ENCODE data around the gene NDUFS4. TPM values are rescaled to one million over a fixed set of nuclear protein-coding genes. Genes with fewer than 3 reads are reported as not detected.
A peak's percentile ranks its signal among the peaks of the same experiment; 100 is the strongest.

Gene NDUFS4
- total and polyA plus RNA-seq, 5 donors: 101 to 177 (median 119) TPM

GRCh38 chr5:53571403-53571802, 11.0 kb downstream of the NDUFS4 start:
- H3K27ac ChIP-seq (ENCODE audit: low read length): no peak overlapping the region
- ATAC-seq (no peak), DNase-seq (no peak)
- H3K9me3 ChIP-seq (ENCODE audit: control insufficient read depth, low read length): no peaks in the 10 kb centered on the region
- H3K4me3 ChIP-seq (ENCODE audit: low read length): no peak overlapping the region
- H3K4me1 ChIP-seq (ENCODE audit: control insufficient read depth, insufficient read depth, low read length): no peaks in the 10 kb centered on the region
- 44% methylated on average over 1 of the region's 1 CpG for WGBS
- intact Hi-C loops (cut with DNase I): no loop called here
- H3K27me3 ChIP-seq (ENCODE audit: control insufficient read depth, insufficient read depth): no peaks in the 10 kb centered on the region

GRCh38 chr5:53575101-53575500, 14.7 kb downstream of the NDUFS4 start:
- intact Hi-C loops (cut with DNase I): no loop called here
- no peaks in the 10 kb centered on the region for H3K9me3 ChIP-seq (ENCODE audit: control insufficient read depth, low read length)
- H3K27ac ChIP-seq (ENCODE audit: low read length): no peak overlapping the region
- 80% methylated on average over 3 of the region's 3 CpGs for WGBS
- DNase-seq (no peak), ATAC-seq (no peak)
- H3K4me1 ChIP-seq (ENCODE audit: control insufficient read depth, insufficient read depth, low read length): peaks cover 2% of the 10 kb centered on the region
- no peaks in the 10 kb centered on the region for H3K27me3 ChIP-seq (ENCODE audit: control insufficient read depth, insufficient read depth)
- no peak overlapping the region for H3K4me3 ChIP-seq (ENCODE audit: low read length)

- DNase-seq (no peak), ATAC-seq (no peak)
- intact Hi-C loops (cut with DNase I): no loop called here
- no peak overlapping the region for H3K4me3 ChIP-seq (ENCODE audit: low read length)
- H3K4me1 ChIP-seq (ENCODE audit: control insufficient read depth, insufficient read depth, low read length): peaks cover 2% of the 10 kb centered on the region
- H3K27ac ChIP-seq (ENCODE audit: low read length): no peak overlapping the region
- no peaks in the 10 kb centered on the region for H3K9me3 ChIP-seq (ENCODE audit: control insufficient read depth, low read length)
- H3K27me3 ChIP-seq (ENCODE audit: control insufficient read depth, insufficient read depth): no peaks in the 10 kb centered on the region
These were observed 15.4 kb downstream of the NDUFS4 start for GRCh38 chr5:53575831-53576230.

- WGBS: 94% methylated on average over 2 of the region's 2 CpGs
- Histone ChIP-seq H3K27ac (ENCODE audit: low read length) (no peak overlapping the region), H3K27me3 (ENCODE audit: control insufficient read depth, insufficient read depth) (no peaks in the 10 kb centered on the region), H3K4me3 (ENCODE audit: low read length) (no peak overlapping the region), H3K4me1 (ENCODE audit: control insufficient read depth, insufficient read depth, low read length) (peaks cover 2% of the 10 kb centered on the region), H3K9me3 (ENCODE audit: control insufficient read depth, low read length) (no peaks in the 10 kb centered on the region)
- ATAC-seq (no peak), DNase-seq (no peak)
- intact Hi-C loops (cut with DNase I): no loop called here
These were observed 16.2 kb downstream of the NDUFS4 start for GRCh38 chr5:53576674-53577073.

- 94% methylated on average over 4 of the region's 4 CpGs for WGBS
- H3K9me3 ChIP-seq (ENCODE audit: control insufficient read depth, low read length): no peaks in the 10 kb centered on the region
- intact Hi-C loops (cut with DNase I): no loop called here
- no peak overlapping the region for H3K27ac ChIP-seq (ENCODE audit: low read length)
- no peak overlapping the region for H3K4me3 ChIP-seq (ENCODE audit: low read length)
- no peak for DNase-seq
- H3K4me1 ChIP-seq (ENCODE audit: control insufficient read depth, insufficient read depth, low read length): peaks cover 4% of the 10 kb centered on the region
- no peaks in the 10 kb centered on the region for H3K27me3 ChIP-seq (ENCODE audit: control insufficient read depth, insufficient read depth)
- ATAC-seq: no peak
These were observed 18.4 kb downstream of the NDUFS4 start for GRCh38 chr5:53578854-53579253.

GRCh38 chr5:53580547-53580946, 20.1 kb downstream of the NDUFS4 start:
- WGBS: 94% methylated on average over 7 of the region's 7 CpGs

GRCh38 chr5:53582225-53582624, 21.8 kb downstream of the NDUFS4 start:
- Histone ChIP-seq H3K4me1 (ENCODE audit: control insufficient read depth, insufficient read depth, low read length) (peaks cover 2% of the 10 kb centered on the region), H3K27ac (ENCODE audit: low read length) (no peak overlapping the region), H3K9me3 (ENCODE audit: control insufficient read depth, low read length) (no peaks in the 10 kb centered on the region), H3K4me3 (ENCODE audit: low read length) (no peak overlapping the region), H3K27me3 (ENCODE audit: control insufficient read depth, insufficient read depth) (no peaks in the 10 kb centered on the region)
- ATAC-seq: no peak
- 77% methylated on average over 4 of the region's 4 CpGs for WGBS
- intact Hi-C loops (cut with DNase I): no loop called here
- no peak for DNase-seq

More at GRCh38 chr5:53580547-53580946, 20.1 kb downstream of the NDUFS4 start:
- Histone ChIP-seq H3K27ac (ENCODE audit: low read length) (no peak overlapping the region), H3K4me1 (ENCODE audit: control insufficient read depth, insufficient read depth, low read length) (peaks cover 4% of the 10 kb centered on the region), H3K27me3 (ENCODE audit: control insufficient read depth, insufficient read depth) (no peaks in the 10 kb centered on the region), H3K9me3 (ENCODE audit: control insufficient read depth, low read length) (no peaks in the 10 kb centered on the region), H3K4me3 (ENCODE audit: low read length) (no peak overlapping the region)
- intact Hi-C loops (cut with DNase I): no loop called here
- ATAC-seq: no peak
- no peak for DNase-seq

- no peak overlapping the region for H3K4me3 ChIP-seq (ENCODE audit: low read length)
- intact Hi-C loops (cut with DNase I): no loop called here
- H3K27me3 ChIP-seq (ENCODE audit: control insufficient read depth, insufficient read depth): no peaks in the 10 kb centered on the region
- H3K27ac ChIP-seq (ENCODE audit: low read length): no peak overlapping the region
- ATAC-seq (no peak), DNase-seq (no peak)
- H3K9me3 ChIP-seq (ENCODE audit: control insufficient read depth, low read length): no peaks in the 10 kb centered on the region
- peaks cover 1% of the 10 kb centered on the region for H3K4me1 ChIP-seq (ENCODE audit: control insufficient read depth, insufficient read depth, low read length)
- 97% methylated on average over 1 of the region's 1 CpG for WGBS
These were observed 30.3 kb downstream of the NDUFS4 start for GRCh38 chr5:53590759-53591158.

- Histone ChIP-seq H3K4me3 (ENCODE audit: low read length) (no peak overlapping the region), H3K4me1 (ENCODE audit: control insufficient read depth, insufficient read depth, low read length) (peaks cover 2% of the 10 kb centered on the region), H3K27me3 (ENCODE audit: control insufficient read depth, insufficient read depth) (no peaks in the 10 kb centered on the region), H3K9me3 (ENCODE audit: control insufficient read depth, low read length) (no peaks in the 10 kb centered on the region), H3K27ac (ENCODE audit: low read length) (no peak overlapping the region)
- DNase-seq: no peak
- intact Hi-C loops (cut with DNase I): no loop called here
- WGBS: 94% methylated on average over 1 of the region's 1 CpG
- no peak for ATAC-seq
These were observed 34.0 kb downstream of the NDUFS4 start for GRCh38 chr5:53594419-53594818.

- DNase-seq (no peak), ATAC-seq (no peak)
- Histone ChIP-seq H3K9me3 (ENCODE audit: control insufficient read depth, low read length) (no peaks in the 10 kb centered on the region), H3K27me3 (ENCODE audit: control insufficient read depth, insufficient read depth) (no peaks in the 10 kb centered on the region), H3K4me1 (ENCODE audit: control insufficient read depth, insufficient read depth, low read length) (peaks cover 2% of the 10 kb centered on the region), H3K4me3 (ENCODE audit: low read length) (no peak overlapping the region), H3K27ac (ENCODE audit: low read length) (no peak overlapping the region)
- intact Hi-C loops (cut with DNase I): no loop called here
- WGBS: 91% methylated on average over 4 of the region's 4 CpGs
These were observed 37.5 kb downstream of the NDUFS4 start for GRCh38 chr5:53597894-53598293.

GRCh38 chr5:53601570-53601969, 41.1 kb downstream of the NDUFS4 start:
- ATAC-seq: no peak
- no peak overlapping the region for H3K4me3 ChIP-seq (ENCODE audit: low read length)
- H3K4me1 ChIP-seq (ENCODE audit: control insufficient read depth, insufficient read depth, low read length): peaks cover 4% of the 10 kb centered on the region
- 79% methylated on average over 5 of the region's 5 CpGs for WGBS
- intact Hi-C loops (cut with DNase I): no loop called here
- H3K27ac ChIP-seq (ENCODE audit: low read length): no peak overlapping the region
- no peaks in the 10 kb centered on the region for H3K9me3 ChIP-seq (ENCODE audit: control insufficient read depth, low read length)
- DNase-seq: no peak
- H3K27me3 ChIP-seq (ENCODE audit: control insufficient read depth, insufficient read depth): no peaks in the 10 kb centered on the region

- ATAC-seq (peak; percentile 83 to 91), DNase-seq (peak in 2 of 3 donors; percentile 16 to 26)
- Histone ChIP-seq H3K27me3 (ENCODE audit: control insufficient read depth, insufficient read depth) (no peaks in the 10 kb centered on the region), H3K4me1 (ENCODE audit: control insufficient read depth, insufficient read depth, low read length) (peaks cover 1% of the 10 kb centered on the region), H3K27ac (ENCODE audit: low read length) (no peak overlapping the region), H3K4me3 (ENCODE audit: low read length) (no peak overlapping the region), H3K9me3 (ENCODE audit: control insufficient read depth, low read length) (no peaks in the 10 kb centered on the region)
- intact Hi-C loops (cut with DNase I): no loop called here
- WGBS: 34% methylated on average over 6 of the region's 6 CpGs
These were observed 42.7 kb downstream of the NDUFS4 start for GRCh38 chr5:53603009-53603687.
